Measurements from ENCODE around the gene KCNK7. TPM values are rescaled to one million over a fixed set of nuclear protein-coding genes. Genes with fewer than 3 reads are reported as not detected.
A peak's percentile ranks its signal among the peaks of the same experiment; 100 is the strongest.

The KCNK7 gene
- polyA plus RNA-seq, 1 of the 3 experiments (the other 2 are of a cell fraction), result 0.58 TPM

GRCh38 chr11:65637794-65638419, 42.3 kb upstream of the KCNK7 start, which contains the start of gene SIPA1 (continued):
- no peak for TF ChIP-seq GATA2 (CRISPR knock-in tag; IDR thresholded peaks at IDR 0.05)
- TF ChIP-seq ELF1 (IDR thresholded peaks at IDR 0.05), result no peak
- TF ChIP-seq TEAD4 (IDR thresholded peaks at IDR 0.05; ENCODE audit: borderline replicate concordance, insufficient read depth), result no peak
- no peak for TF ChIP-seq NFIC (IDR thresholded peaks at IDR 0.05; ENCODE audit: borderline replicate concordance)
- TF ChIP-seq RFX5 (IDR thresholded peaks at IDR 0.05; ENCODE audit: low read length), result no peak
- TF ChIP-seq JUND (IDR thresholded peaks at IDR 0.05), result no peak; the same call in 1 of the 2 replicates
- TF ChIP-seq PBX3 (IDR thresholded peaks at IDR 0.05), result no peak
- TF ChIP-seq SMC3 (IDR thresholded peaks at IDR 0.05; ENCODE audit: low read depth, low read length), result peak; percentile 39
- TF ChIP-seq RCOR1 (IDR thresholded peaks at IDR 0.05; ENCODE audit: low read length), result peak; percentile 47; the same call in 1 of the 2 replicates
- no peak for TF ChIP-seq EZH2phosphoT487 (IDR thresholded peaks at IDR 0.05; ENCODE audit: borderline replicate concordance, low read depth)
- peak; percentile 56 for TF ChIP-seq CTCF (IDR thresholded peaks at IDR 0.05)
- peak; percentile 55 for TF ChIP-seq POLR2AphosphoS5 (IDR thresholded peaks at IDR 0.05; ENCODE audit: low read depth, low read length)
- TF ChIP-seq MXI1 (IDR thresholded peaks at IDR 0.05; ENCODE audit: low read depth, low read length), result peak; percentile 59; the same call in 1 of the 2 replicates
- TF ChIP-seq RAD21 (IDR thresholded peaks at IDR 0.05; ENCODE audit: low read length), result peak; percentile 56

GRCh38 chr11:65637032-65637557, 41.5 kb upstream of the KCNK7 start:
- 85% methylated on average over 3 of the region's 3 CpGs for WGBS (ENCODE audit: low lambda C conversion rate)
- peaks cover 18% of the 10 kb centered on the region for H3F3A ChIP-seq (replicated peaks; ENCODE audit: insufficient read depth)
- no peaks in the 10 kb centered on the region for H3K27me3 ChIP-seq (ENCODE audit: insufficient read depth)
- peaks cover 16% of the 10 kb centered on the region for H3K79me2 ChIP-seq (ENCODE audit: insufficient read depth)
- H3K9me3 ChIP-seq, result no peaks in the 10 kb centered on the region
- POLR2A ChIA-PET, result interaction anchor here (0.7 to 2.3 kb wide), 5 partner anchors 10 to 83 kb away, joined by 3 to 11 read pairs (median 5); partner anchors contain the start of genes EHBP1L1 and RELA
- H3K27ac ChIP-seq (ENCODE audit: low read depth in 2 of 2, low read length in 1 of 2), result peak overlapping the region; percentile 61 to 92; a peak in 3 of 4 replicates
- H3K9ac ChIP-seq, result no peak overlapping the region
- H4K20me1 ChIP-seq (ENCODE audit: insufficient read depth), result peaks cover 9% of the 10 kb centered on the region
- CTCF ChIA-PET, result interaction anchor here (1.0 to 4.5 kb wide), 11 partner anchors 10 to 248 kb away, joined by 3 to 42 read pairs (median 4); partner anchors contain the start of gene RELA
- TF ChIP-seq USF1 (IDR thresholded peaks at IDR 0.05; ENCODE audit: borderline replicate concordance, low read depth), result no peak
- no peak for TF ChIP-seq ELF1 (IDR thresholded peaks at IDR 0.05)
- TF ChIP-seq TCF12 (IDR thresholded peaks at IDR 0.05), result no peak
- no peak for TF ChIP-seq MAX (IDR thresholded peaks at IDR 0.05; ENCODE audit: low read depth)
- no peak for TF ChIP-seq ZBTB33 (IDR thresholded peaks at IDR 0.05; ENCODE audit: borderline replicate concordance, low read depth)
- TF ChIP-seq JUND (IDR thresholded peaks at IDR 0.05), result no peak
- TF ChIP-seq CHD2 (IDR thresholded peaks at IDR 0.05; ENCODE audit: low read length, partially characterized antibody), result no peak
- TF ChIP-seq FOSL2 (IDR thresholded peaks at IDR 0.05; ENCODE audit: borderline replicate concordance, low read depth), result no peak
- no peak for TF ChIP-seq USF2 (IDR thresholded peaks at IDR 0.05; ENCODE audit: borderline replicate concordance, low read depth, low read length)
- TF ChIP-seq EZH2phosphoT487 (IDR thresholded peaks at IDR 0.05; ENCODE audit: borderline replicate concordance, low read depth), result no peak
- no peak for TF ChIP-seq TEAD4 (IDR thresholded peaks at IDR 0.05; ENCODE audit: borderline replicate concordance, insufficient read depth)
- no peak for TF ChIP-seq SMC3 (IDR thresholded peaks at IDR 0.05; ENCODE audit: low read depth, low read length)
- TF ChIP-seq EP300 (IDR thresholded peaks at IDR 0.05; ENCODE audit: borderline replicate concordance in 1 of 2, low read depth in 1 of 2, low read length in 1 of 2), result no peak
- TF ChIP-seq GATA2 (CRISPR knock-in tag; IDR thresholded peaks at IDR 0.05), result no peak
- no peak for TF ChIP-seq YY1 (IDR thresholded peaks at IDR 0.05; ENCODE audit: low read depth)
- peaks cover 5 to 25% of the 10 kb centered on the region in 2 experiments; a peak in 3 of 4 replicates for H3K4me1 ChIP-seq (ENCODE audit: control insufficient read depth in 1 of 2, insufficient read depth in 2 of 2, low read depth in 1 of 2, low read length in 1 of 2)
- no peak overlapping the region for H3K4me3 ChIP-seq (ENCODE audit: low read depth in 2 of 2, low read length in 1 of 2)
- no peaks in the 10 kb centered on the region for H3K9me2 ChIP-seq
- H3K4me2 ChIP-seq, result peak overlapping the region; percentile 99
- peaks cover 3 to 46% of the 10 kb centered on the region in 2 experiments for H3K36me3 ChIP-seq (replicated peaks in 1 of 2; ENCODE audit: control insufficient read depth in 1 of 2, insufficient read depth in 2 of 2, low read length in 1 of 2)
- no peak overlapping the region for H2AFZ ChIP-seq (ENCODE audit: low read depth)
- no peak for DNase-seq

Data from SK-N-SH (cell line).